Measurements from ENCODE around the gene MAGI2. TPM values are rescaled to one million over a fixed set of nuclear protein-coding genes. Genes with fewer than 3 reads are reported as not detected.

The MAGI2 gene
- total RNA-seq, 1 experiment from 2014 or later: 0.22 TPM

- no peak overlapping the region for H3K9ac ChIP-seq (ENCODE audit: low read length)
- no peaks in the 10 kb centered on the region for H3K79me2 ChIP-seq (ENCODE audit: insufficient read depth, low read length)
- H3K9me3 ChIP-seq (ENCODE audit: control insufficient read depth in 1 of 2, insufficient read depth in 1 of 2, low read depth in 1 of 2, low read length in 2 of 2): no peaks in the 10 kb centered on the region
- ATAC-seq (no peak), DNase-seq (ENCODE audit: low read depth, low spot score) (no peak)
- no peak overlapping the region for H3K4me2 ChIP-seq (ENCODE audit: low read length)
- ChIA-PET CTCF (interaction anchor here (0.8 kb wide), 1 partner anchor 440 kb away, joined by 4 read pairs; no protein-coding TSS in a partner anchor), POLR2A (no interaction called here), RAD21 (ENCODE audit: low non-redundant PET in 1 of 2, low total read pairs in 2 of 2, uncharacterized antibody in 2 of 2, unreplicated experiment in 2 of 2) (no interaction called here)
- no peaks in the 10 kb centered on the region; the same call in 1 of the 2 replicates for H3K9me2 ChIP-seq (ENCODE audit: insufficient read depth)
- no peaks in the 10 kb centered on the region for H3K4me1 ChIP-seq (ENCODE audit: control insufficient read depth in 1 of 2, insufficient read depth in 2 of 2, low read length in 2 of 2)
- no peaks in the 10 kb centered on the region for H3K36me3 ChIP-seq (ENCODE audit: control insufficient read depth in 1 of 2, insufficient read depth in 2 of 2, low read length in 2 of 2)
- no peak overlapping the region for H3K27ac ChIP-seq (ENCODE audit: low read depth, low read length)
- intact Hi-C loops (cut with micrococcal nuclease): no loop called here
- H4K20me1 ChIP-seq (ENCODE audit: insufficient read depth): no peaks in the 10 kb centered on the region
- BruUV-seq (replicated peaks): no TSS peak
- H3K4me3 ChIP-seq (replicated peaks in 1 of 2; ENCODE audit: low read depth in 1 of 2, low read length in 2 of 2): no peak overlapping the region
- H3K27me3 ChIP-seq (ENCODE audit: insufficient read depth, low read length): no peaks in the 10 kb centered on the region
- no peak overlapping the region for H2AFZ ChIP-seq (ENCODE audit: low read depth, low read length, poor library complexity, severe bottlenecking)
- TF ChIP-seq SIN3A (IDR thresholded peaks at IDR 0.05; ENCODE audit: low read depth) (no peak), RAD21 (IDR thresholded peaks at IDR 0.05; ENCODE audit: low read depth) (no peak), SRF (IDR thresholded peaks at IDR 0.05; ENCODE audit: low read depth) (no peak), REST (IDR thresholded peaks at IDR 0.05; ENCODE audit: low read depth) (no peak), ZFX (IDR thresholded peaks at IDR 0.05) (no peak), ATF3 (IDR thresholded peaks at IDR 0.05) (no peak), EZH2 (IDR thresholded peaks at IDR 0.05) (no peak), YY1 (IDR thresholded peaks at IDR 0.05; ENCODE audit: extremely low read depth, insufficient replicate concordance, low read depth, low read length) (no peak), EGR1 (IDR thresholded peaks at IDR 0.05; ENCODE audit: low read depth) (no peak), CBX3 (IDR thresholded peaks at IDR 0.05; ENCODE audit: low read depth) (no peak), ELF1 (IDR thresholded peaks at IDR 0.05; ENCODE audit: borderline replicate concordance, low read depth) (no peak), JUND (IDR thresholded peaks at IDR 0.05) (no peak), TCF7L2 (IDR thresholded peaks at IDR 0.05; ENCODE audit: borderline replicate concordance, extremely low read depth, insufficient read depth, insufficient read length) (no peak), ZBTB33 (IDR thresholded peaks at IDR 0.05; ENCODE audit: extremely low read depth, insufficient replicate concordance, low read length) (no peak), FOSL1 (IDR thresholded peaks at IDR 0.05; ENCODE audit: low read depth) (no peak), MAX (IDR thresholded peaks at IDR 0.05) (no peak), ZNF274 (IDR thresholded peaks at IDR 0.05; ENCODE audit: low read depth, low read length) (no peak)
Measured at GRCh38 chr7:79301419-79301818, 152.0 kb downstream of the MAGI2 start.
